Left renal cortex interstitium (tissue), 4 donors: ENCODE data around the gene SUPT3H. TPM values are rescaled to one million over a fixed set of nuclear protein-coding genes. Genes with fewer than 3 reads are reported as not detected.

ENCODE experiments used
- DNase-seq, 4 donors: peaks; one replicate each; pipeline ENCODE4 v3.0.0-alpha.2; 2013; ENCODE audit warnings: low read depth in 4 of 4, low spot score in 2 of 4, missing footprints in 1 of 4
- polyA plus RNA-seq, 4 donors: library from polyadenylated mRNA; unstranded; fragments of 120-200 nt; gene quantifications; one replicate each; pipeline ENCODE4 v1.2.1, GENCODE V29; 2013; ENCODE audit not compliant: insufficient read length in 4 of 4

The SUPT3H gene
- polyA plus RNA-seq, 4 donors = 18.8 to 24.9 (median 22.4) TPM

DNA sequence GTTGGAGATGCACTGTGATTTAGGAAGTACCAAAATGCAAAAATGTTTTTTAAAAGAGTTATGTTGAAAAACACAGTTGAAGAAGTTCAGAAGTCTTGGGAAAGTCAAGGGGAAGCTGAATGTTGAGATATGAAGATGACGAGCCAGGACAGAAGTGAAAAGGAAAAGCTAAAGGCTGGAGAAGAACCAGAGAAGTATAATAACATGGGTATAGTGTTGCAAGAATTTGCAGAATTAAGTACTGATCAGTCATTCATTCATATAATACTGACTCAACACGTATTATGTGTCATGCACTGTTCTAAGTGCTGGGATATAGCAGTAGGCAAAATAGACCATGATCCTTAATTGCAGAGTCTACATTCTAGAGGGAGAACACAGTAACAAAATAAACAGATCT is 557.4 kb downstream of the SUPT3H start:
- DNase-seq = no peak

- no peak for DNase-seq
These were observed 566.3 kb downstream of the SUPT3H start for GRCh38 chr6:44811456-44811855.

GRCh38 chr6:44809258-44809657 is 568.5 kb downstream of the SUPT3H start:
- no peak for DNase-seq

GRCh38 chr6:44808148-44808547 is 569.6 kb downstream of the SUPT3H start:
- DNase-seq = no peak

DNA sequence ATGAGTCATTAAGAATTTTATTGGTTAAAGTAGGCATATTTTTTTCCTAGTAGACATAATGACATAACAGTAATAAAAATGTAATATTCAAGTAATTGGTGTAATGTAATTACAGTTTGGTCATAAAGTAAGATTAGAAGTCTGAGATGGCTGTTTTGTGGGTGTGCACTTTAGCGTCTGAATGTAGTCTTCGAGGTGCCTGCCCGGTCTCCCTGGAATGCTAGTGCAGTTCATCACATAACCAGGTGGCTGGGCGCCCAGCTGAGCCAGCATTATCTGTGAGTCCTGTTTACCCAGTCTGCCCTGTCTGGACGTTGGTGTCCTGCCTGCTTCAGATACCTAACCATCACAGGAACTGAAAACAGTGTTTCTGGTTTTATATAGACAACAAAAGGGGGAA is 571.1 kb downstream of the SUPT3H start:
- no peak for DNase-seq

- no peak for DNase-seq
These were observed 572.4 kb downstream of the SUPT3H start for GRCh38 chr6:44805238-44805846.

DNA sequence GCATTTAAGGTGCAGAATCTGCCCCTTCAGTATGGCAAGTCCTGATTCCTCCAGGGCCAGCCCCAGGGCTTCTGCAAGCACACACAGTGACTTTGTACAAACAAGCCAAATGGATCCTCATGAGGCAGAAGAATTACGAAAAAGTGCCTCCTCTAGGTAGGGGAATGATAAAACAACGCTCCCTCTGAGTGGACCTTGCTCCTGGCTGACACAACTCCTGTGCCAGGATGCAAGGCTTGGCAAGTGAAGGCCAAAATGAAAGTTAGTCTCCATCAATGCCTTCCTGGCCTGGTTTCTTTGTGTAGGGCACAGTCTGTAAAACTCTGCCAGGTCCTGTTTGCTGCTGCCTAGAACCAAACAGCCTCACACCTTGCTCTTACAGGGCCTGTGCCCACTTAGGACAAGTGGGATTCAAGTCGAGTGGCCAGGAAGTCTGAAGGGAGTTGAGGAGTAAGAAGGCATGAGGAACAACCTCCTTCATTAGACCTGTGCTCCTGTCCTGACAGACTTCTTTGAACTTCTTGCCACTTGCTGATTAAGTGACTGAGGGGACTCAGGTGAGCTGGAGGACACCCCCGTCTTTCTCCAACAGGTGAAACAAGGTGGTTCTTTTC is 573.1 kb downstream of the SUPT3H start:
- DNase-seq = no peak

GRCh38 chr6:44804016-44804415 is 573.7 kb downstream of the SUPT3H start:
- DNase-seq = no peak

GRCh38 chr6:44800784-44801592 is 576.7 kb downstream of the SUPT3H start:
- no peak for DNase-seq

DNA sequence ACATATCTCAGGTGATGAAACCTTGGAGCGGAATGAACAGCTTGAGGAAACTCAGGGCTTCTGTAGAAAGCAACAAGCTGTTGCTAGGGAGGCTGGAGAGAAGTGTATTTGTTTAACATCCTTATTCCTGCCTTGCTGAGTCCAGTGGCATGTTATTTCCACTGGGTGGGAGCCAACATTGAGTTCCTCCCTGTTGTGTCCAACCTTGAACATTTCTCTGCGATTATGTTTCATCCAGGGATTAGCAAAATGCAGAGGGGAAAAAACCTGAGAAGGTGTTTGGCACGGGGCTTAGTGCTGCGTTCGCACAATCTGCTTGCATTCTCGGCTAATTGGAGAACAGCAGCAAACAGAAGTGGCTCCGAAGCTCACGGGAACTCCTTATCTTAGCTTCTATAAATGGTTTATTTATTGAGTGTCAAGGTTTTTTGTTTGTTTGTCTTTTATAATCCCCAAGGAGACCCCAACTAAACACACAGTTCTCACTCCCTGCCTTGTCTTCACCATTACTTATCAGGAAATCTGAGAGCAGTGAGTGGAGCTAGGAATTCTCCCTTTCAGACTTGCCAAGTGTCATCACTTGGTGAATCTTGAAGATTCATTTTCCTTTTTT is 577.5 kb downstream of the SUPT3H start:
- peak; percentile 15 to 38 (median 28) for DNase-seq

GRCh38 chr6:44797746-44798145 is 580.0 kb downstream of the SUPT3H start:
- no peak for DNase-seq

DNA sequence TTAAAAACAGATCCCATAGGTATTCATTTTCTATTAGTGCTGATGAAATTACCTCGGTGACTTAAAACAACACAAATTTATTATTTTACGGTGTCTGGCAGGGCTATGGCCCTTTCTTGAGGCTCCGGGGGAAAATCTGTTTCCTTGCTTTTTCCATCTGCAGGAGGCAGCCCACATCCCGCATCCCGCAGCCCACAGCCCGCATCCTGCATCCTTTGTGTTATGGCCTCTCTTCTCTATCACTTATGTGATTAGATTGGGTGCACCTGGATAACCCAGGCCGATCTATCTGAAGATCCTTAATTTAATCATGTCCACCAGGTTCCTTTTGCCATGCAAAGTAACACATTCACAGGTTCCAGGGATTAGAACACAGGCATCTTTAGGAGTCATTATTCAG is 582.4 kb downstream of the SUPT3H start:
- no peak for DNase-seq

DNA sequence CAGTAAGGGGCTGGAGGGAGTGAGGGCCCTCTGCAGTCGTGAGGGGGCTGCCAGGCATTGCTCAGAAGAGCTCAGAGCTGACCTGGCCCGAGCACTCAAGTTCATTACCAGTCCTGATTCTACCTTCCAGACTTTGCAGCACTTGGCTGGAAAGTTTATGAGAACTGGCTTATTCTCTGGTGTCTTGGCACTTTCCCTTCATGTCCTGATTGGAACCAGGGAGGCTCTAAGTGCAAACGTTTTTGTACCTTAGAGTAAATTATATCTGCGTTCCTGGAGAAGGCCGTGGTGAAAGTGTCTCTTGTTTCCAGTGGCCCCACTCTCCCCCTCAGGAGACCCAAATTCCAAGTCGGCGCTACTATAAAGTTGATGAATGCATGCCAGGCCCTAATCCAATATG is 587.9 kb downstream of the SUPT3H start:
- peak in 1 of 4 donors; percentile 23 for DNase-seq

DNA sequence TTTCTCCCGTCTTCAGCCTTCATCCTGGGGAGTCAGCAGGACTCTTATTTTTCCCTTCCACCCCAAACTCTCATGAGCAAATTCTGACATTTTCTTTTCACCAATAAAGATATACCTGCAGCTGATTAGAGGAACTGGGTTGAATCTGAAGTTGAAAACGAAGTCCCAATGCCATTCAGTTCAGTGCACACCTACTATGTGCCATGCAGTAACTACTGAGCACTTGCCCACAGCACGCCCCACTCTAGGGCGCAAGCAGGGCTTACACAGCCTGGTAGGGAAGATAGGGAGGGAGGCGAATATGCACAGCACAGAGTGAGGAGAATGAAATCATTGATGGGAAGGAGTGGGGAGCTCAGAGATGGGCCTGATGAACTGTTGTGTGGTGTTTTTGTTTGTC is 588.7 kb downstream of the SUPT3H start:
- DNase-seq = no peak

GRCh38 chr6:44788387-44788981 is 589.2 kb downstream of the SUPT3H start:
- DNase-seq = no peak

DNA sequence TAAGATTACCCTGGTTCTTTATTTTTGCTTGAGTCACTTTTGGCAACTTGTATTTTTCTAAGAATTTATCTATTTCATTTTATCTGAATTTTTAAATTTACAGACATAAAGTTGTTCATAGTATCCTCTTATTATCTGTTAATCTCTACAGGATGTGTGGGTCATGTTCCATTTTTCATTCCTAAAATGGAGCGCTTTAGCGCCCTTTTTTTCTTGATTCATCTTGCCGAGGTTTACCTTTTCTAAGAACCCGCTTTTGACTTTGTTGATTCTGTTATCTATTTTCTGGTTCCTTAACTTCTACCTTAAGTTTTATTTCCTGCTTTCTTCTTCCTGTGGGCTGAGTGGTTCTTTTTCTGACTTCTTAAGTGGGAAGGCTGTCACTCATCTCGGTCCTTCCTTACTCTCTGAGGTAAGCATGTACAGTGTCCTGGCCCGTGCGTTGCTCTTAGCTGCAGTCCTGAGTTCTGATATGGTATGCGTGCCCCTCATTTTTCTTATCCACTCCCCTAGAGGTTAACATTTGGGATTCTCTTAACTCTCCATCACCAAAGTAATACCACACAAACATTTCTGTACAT is 590.4 kb downstream of the SUPT3H start:
- no peak for DNase-seq

DNA sequence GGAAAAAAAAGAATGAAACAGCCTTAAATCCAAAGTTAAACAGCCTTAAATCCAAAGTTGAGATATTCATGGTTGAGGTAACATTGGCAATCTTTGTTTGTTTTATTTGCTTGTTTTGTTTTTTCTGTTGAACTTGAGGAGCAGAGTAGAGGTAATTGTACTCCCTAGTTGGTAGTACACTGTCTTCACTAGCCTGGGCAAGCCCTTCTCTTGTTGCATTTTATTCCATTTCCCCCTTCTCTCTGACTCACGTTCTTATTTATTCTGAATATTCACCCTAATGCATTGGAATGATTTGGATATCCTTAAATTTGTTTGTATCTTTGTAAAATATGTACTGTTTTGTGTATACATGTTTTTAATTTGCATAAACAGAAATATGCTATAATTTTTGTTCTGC is 592.6 kb downstream of the SUPT3H start:
- DNase-seq = no peak

- no peak for DNase-seq
These were observed 593.5 kb downstream of the SUPT3H start for GRCh38 chr6:44784195-44784594.

DNA sequence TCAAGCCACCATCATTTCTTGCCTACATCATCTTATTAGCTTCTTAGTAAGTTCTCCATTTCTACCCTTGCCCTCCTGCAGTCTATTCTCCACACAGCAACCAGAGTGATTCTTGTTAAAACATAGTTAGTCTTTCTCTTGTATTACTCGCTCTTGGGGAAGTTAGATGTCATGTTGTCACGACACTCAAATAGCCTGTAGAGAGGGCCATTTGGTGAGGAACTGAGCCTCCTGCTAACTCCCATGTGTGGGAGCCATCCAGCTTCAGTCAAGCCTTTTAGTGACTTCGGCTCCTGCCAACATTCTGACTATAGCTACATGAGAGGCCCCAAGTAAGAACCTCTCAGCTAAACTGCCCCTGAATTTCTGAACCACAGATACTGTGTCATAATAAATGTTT is 594.8 kb downstream of the SUPT3H start:
- DNase-seq = no peak

DNA sequence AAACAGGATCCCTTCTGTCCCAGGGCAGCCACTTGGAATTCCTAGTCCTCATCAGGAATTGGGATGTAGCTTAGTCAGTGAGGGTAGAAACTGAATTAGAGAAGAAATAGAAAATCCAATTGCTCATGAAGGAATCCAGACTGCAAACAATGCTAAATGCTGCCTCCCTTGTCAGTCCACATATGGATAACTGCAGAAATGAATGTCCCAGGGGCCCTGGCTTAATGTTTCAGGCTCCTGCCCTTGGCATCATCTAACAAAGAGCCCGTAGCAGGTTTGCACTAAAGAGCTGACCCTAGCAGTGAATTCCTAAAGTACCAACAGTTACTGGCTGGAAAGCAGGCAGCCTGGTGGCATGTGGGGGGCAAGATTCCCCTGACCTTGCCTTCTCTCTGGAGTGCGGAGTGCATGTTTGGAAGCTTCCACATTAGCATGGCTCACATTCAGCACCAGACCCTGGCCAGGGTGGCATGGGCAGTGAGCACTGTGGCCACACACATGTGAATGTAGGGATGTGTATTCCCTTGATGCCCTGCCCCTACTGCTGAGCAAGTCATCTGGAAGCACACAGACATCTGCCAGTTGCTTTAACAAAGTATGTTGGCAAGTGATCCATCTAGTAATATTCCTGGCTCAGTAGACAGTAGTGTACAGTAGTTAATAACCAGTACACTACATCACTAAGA is 595.7 kb downstream of the SUPT3H start:
- no peak for DNase-seq
